GM23338 (cell line): Measurements from ENCODE around the gene TMEM191C. TPM values are rescaled to one million over a fixed set of nuclear protein-coding genes. Genes with fewer than 3 reads are reported as not detected.

Experiments
- ATAC-seq: fragments of 200-7000 bp; cut with Tn5 transposase; 3 replicates; pipeline ENCODE4 v1.9.1; 2020
- DNase-seq: peaks from one replicate; pipeline ENCODE4 v3.0.0-alpha.2; 2015; ENCODE audit warnings: low spot score
- H2AFZ ChIP-seq: fragments of 200-600 bp; sonication (generic); 2 replicates; pipeline ENCODE4 v1.8.0; 2016; ENCODE audit warnings: antibody characterized with exemption, mild to moderate bottlenecking, moderate library complexity
- H3F3A ChIP-seq: fragments of 200-600 bp; sonication (generic); replicated peaks from 2 replicates; pipeline ENCODE4 v1.8.0; 2017; ENCODE audit warnings: antibody characterized with exemption, mixed run types, low read depth
- H3K27ac ChIP-seq: fragments of 200-600 bp; sonication (generic); 2 replicates; pipeline ENCODE4 v1.6.1; 2016; ENCODE audit warnings: low read depth
- H3K27me3 ChIP-seq: fragments of 200-600 bp; sonication (generic); 2 replicates; pipeline ENCODE4 v1.8.0; 2016; ENCODE audit warnings: mild to moderate bottlenecking, mixed run types, moderate library complexity; ENCODE audit not compliant: insufficient read depth
- H3K36me3 ChIP-seq: fragments of 200-600 bp; sonication (generic); 2 replicates; pipeline ENCODE4 v1.8.0; 2016; ENCODE audit warnings: mild to moderate bottlenecking; ENCODE audit not compliant: insufficient read depth
- H3K4me1 ChIP-seq: fragments of 200-600 bp; sonication (generic); 2 replicates; pipeline ENCODE4 v1.8.0; 2016; ENCODE audit warnings: mild to moderate bottlenecking, moderate library complexity; ENCODE audit not compliant: insufficient read depth
- H3K4me2 ChIP-seq: fragments of 200-600 bp; sonication (generic); 2 replicates; pipeline ENCODE4 v1.7.1; 2017; ENCODE audit warnings: mixed run types
- H3K4me3 ChIP-seq: fragments of 200-600 bp; sonication (generic); 2 replicates; pipeline ENCODE4 v1.6.1; 2016; ENCODE audit warnings: mixed run types
- H3K79me2 ChIP-seq: fragments of 200-600 bp; sonication (generic); replicated peaks from 2 replicates; pipeline ENCODE4 v1.8.0; 2017; ENCODE audit warnings: mild to moderate bottlenecking; ENCODE audit not compliant: insufficient read depth
- H3K9me2 ChIP-seq: fragments of 200-600 bp; sonication (generic); 2 replicates; pipeline ENCODE4 v1.8.0; 2017; ENCODE audit not compliant: insufficient read depth
- H4K20me1 ChIP-seq: fragments of 200-600 bp; sonication (generic); replicated peaks from 2 replicates; pipeline ENCODE4 v1.8.0; 2017; ENCODE audit warnings: mild to moderate bottlenecking; ENCODE audit not compliant: insufficient read depth
- H3K27ac Mint-ChIP-seq: 2 replicates; pipeline ENCODE4 v1.8.0; 2020; ENCODE audit warnings: inconsistent platforms, mild to moderate bottlenecking, moderate library complexity, mixed read lengths
- H3K27me3 Mint-ChIP-seq: 3 replicates; pipeline ENCODE4 v1.8.0; 2022; ENCODE audit warnings: low read depth, mild to moderate bottlenecking, moderate library complexity, mixed read lengths, inconsistent platforms; ENCODE audit not compliant: insufficient read depth, poor library complexity
- H3K36me3 Mint-ChIP-seq: 3 replicates; pipeline ENCODE4 v1.8.0; 2021; ENCODE audit warnings: low read depth, mild to moderate bottlenecking, inconsistent platforms, moderate library complexity, mixed read lengths
- H3K4me1 Mint-ChIP-seq: 3 replicates; pipeline ENCODE4 v1.8.0; 2020; ENCODE audit warnings: mild to moderate bottlenecking, inconsistent platforms, mixed read lengths
- H3K4me3 Mint-ChIP-seq: 3 replicates; pipeline ENCODE4 v1.8.0; 2021; ENCODE audit warnings: moderate library complexity, mild to moderate bottlenecking, inconsistent platforms, mixed read lengths
- H3K9me3 Mint-ChIP-seq: 3 replicates; pipeline ENCODE4 v1.8.0; 2020; ENCODE audit warnings: moderate library complexity, mild to moderate bottlenecking, inconsistent platforms, mixed read lengths
- CREB1 ChIP-seq: fragments of 250-450 bp; sonication (Bioruptor Pico); IDR thresholded peaks from 2 replicates; pipeline ENCODE4 v1.5.0; 2020; ENCODE audit warnings: low read depth, mild to moderate bottlenecking, moderate library complexity
- ETS1 ChIP-seq: IDR thresholded peaks from 2 replicates; pipeline ENCODE4 v1.6.1; 2016; ENCODE audit warnings: antibody characterized with exemption
- EZH2phosphoT487 ChIP-seq: fragments of 200-600 bp; sonication (generic); IDR thresholded peaks from one replicate; pipeline ENCODE4 v1.8.1; 2018; ENCODE audit warnings: antibody characterized with exemption; ENCODE audit not compliant: unreplicated experiment
- ZNF114 ChIP-seq: fragments of 250-450 bp; sonication (Bioruptor Pico); IDR thresholded peaks from 2 replicates; pipeline ENCODE4 v1.5.0; 2020; ENCODE audit warnings: mild to moderate bottlenecking, moderate library complexity
- ZNF331 ChIP-seq: fragments of 250-450 bp; sonication (Bioruptor Pico); IDR thresholded peaks from 2 replicates; pipeline ENCODE4 v1.5.0; 2020; ENCODE audit warnings: low read depth, mild to moderate bottlenecking, moderate library complexity
- ZNF462 ChIP-seq: fragments of 250-450 bp; sonication (Bioruptor Pico); IDR thresholded peaks from 2 replicates; pipeline ENCODE4 v1.5.0; 2020; ENCODE audit warnings: mild to moderate bottlenecking, moderate library complexity
- polyA plus RNA-seq: library from polyadenylated mRNA; unstranded; fragments of >200 nt; fragmentation: Nextera tagmentation; extraction: Ambion mirVana; gene quantifications from 2 replicates; pipeline ENCODE4 v1.2.1, GENCODE V29; 2016
- total RNA-seq: library from RNA; depleted of rRNA; stranded (reverse); fragments of >200 nt; shearing (Covaris generic); gene quantifications from 2 replicates; pipeline ENCODE4 v1.2.3, GENCODE V29; 2014

The TMEM191C gene
- total and polyA plus RNA-seq, 2 experiments from 2014 or later = 2.8 to 6.1 TPM

- Histone ChIP-seq H3K4me2 (no peak overlapping the region), H4K20me1 (peaks cover 11% of the 10 kb centered on the region), H3K27ac (no peak overlapping the region; the same call in 1 of the 2 replicates), H3K4me3 (no peak overlapping the region), H3K79me2 (peaks cover 3% of the 10 kb centered on the region; the same call in 1 of the 2 replicates), H3K36me3 (no peaks in the 10 kb centered on the region), H3K4me1 (0 out of 2 replicates have a peak, but pooled peaks cover 4% of the 10 kb centered on the region), H3K9me2 (no peaks in the 10 kb centered on the region), H2AFZ (no peak overlapping the region), H3K27me3 (no peaks in the 10 kb centered on the region), H3F3A (no peaks in the 10 kb centered on the region)
- no peaks in the 10 kb centered on the region for H3K9me3 Mint-ChIP-seq
- TF ChIP-seq ETS1 (no peak), EZH2phosphoT487 (no peak)
- peaks cover 12% of the 10 kb centered on the region for H3K27me3 Mint-ChIP-seq
- DNase-seq = no peak
- peaks cover 25% of the 10 kb centered on the region for H3K4me1 Mint-ChIP-seq
- H3K4me3 Mint-ChIP-seq = no peak overlapping the region
- ATAC-seq = no peak
- H3K27ac Mint-ChIP-seq = peak overlapping the region; percentile 8
- peaks cover 15% of the 10 kb centered on the region for H3K36me3 Mint-ChIP-seq
These were observed 18.4 kb upstream of the TMEM191C start for GRCh38 chr22:21448627-21449416.

GRCh38 chr22:21449531-21450319, 17.5 kb upstream of the TMEM191C start:
- H3K9me3 Mint-ChIP-seq = no peaks in the 10 kb centered on the region
- H3K4me2 ChIP-seq = no peak overlapping the region
- DNase-seq (no peak), ATAC-seq (peak; percentile 10; the same call in 1 of the 3 replicates)
- no peaks in the 10 kb centered on the region for H3K9me2 ChIP-seq
- no peak overlapping the region for H2AFZ ChIP-seq
- no peak overlapping the region for H3K4me3 Mint-ChIP-seq
- no peak overlapping the region for H3K27ac Mint-ChIP-seq
- no peak overlapping the region for H3K4me3 ChIP-seq
- H3K79me2 ChIP-seq = peaks cover 3% of the 10 kb centered on the region; the same call in 1 of the 2 replicates
- peaks cover 12% of the 10 kb centered on the region for H3K27me3 Mint-ChIP-seq
- no peaks in the 10 kb centered on the region for H3F3A ChIP-seq
- H3K4me1 Mint-ChIP-seq = peaks cover 24% of the 10 kb centered on the region
- no peaks in the 10 kb centered on the region for H3K27me3 ChIP-seq
- H3K36me3 ChIP-seq = no peaks in the 10 kb centered on the region
- H3K4me1 ChIP-seq = 0 out of 2 replicates have a peak, but pooled peaks cover 4% of the 10 kb centered on the region
- no peak overlapping the region for H3K27ac ChIP-seq
- peaks cover 14% of the 10 kb centered on the region for H3K36me3 Mint-ChIP-seq
- H4K20me1 ChIP-seq = peaks cover 11% of the 10 kb centered on the region
- no peak for TF ChIP-seq ETS1
- no peak for TF ChIP-seq CREB1 (CRISPR knock-in tag)
- no peak for TF ChIP-seq ZNF331 (CRISPR knock-in tag)
- TF ChIP-seq ZNF462 (CRISPR knock-in tag) = no peak
- no peak for TF ChIP-seq ZNF114
- no peak for TF ChIP-seq EZH2phosphoT487
